SIG-M5 treated with dmso at 0.1 percent for 504 hours (cell line): ENCODE results near the gene PACSIN1.

Experiments
- DNase-seq: peaks from one replicate; lab custom pipeline; 2025; ENCODE audit not compliant: unreplicated experiment; lab: John Stamatoyannopoulos, UW

Gene PACSIN1

GRCh38 chr6:34560366-34561226, 94.7 kb downstream of the PACSIN1 start:
- no peak for DNase-seq

GRCh38 chr6:34561227-34561530, 95.3 kb downstream of the PACSIN1 start:
- no peak for DNase-seq

GRCh38 chr6:34562350-34562749, 96.5 kb downstream of the PACSIN1 start:
- DNase-seq: no peak

GRCh38 chr6:34562861-34563512, 97.1 kb downstream of the PACSIN1 start:
- DNase-seq: no peak

GRCh38 chr6:34563513-34563870, 97.6 kb downstream of the PACSIN1 start:
- no peak for DNase-seq

- no peak for DNase-seq
Observed at GRCh38 chr6:34564181-34564580, 98.3 kb downstream of the PACSIN1 start.

- no peak for DNase-seq
Observed at GRCh38 chr6:34565722-34566137, 99.9 kb downstream of the PACSIN1 start.

- no peak for DNase-seq
Observed at GRCh38 chr6:34566830-34567546, 101.1 kb downstream of the PACSIN1 start.

- no peak for DNase-seq
Observed at GRCh38 chr6:34568341-34569201, 102.7 kb downstream of the PACSIN1 start.

- no peak for DNase-seq
Observed at GRCh38 chr6:34569361-34569973, 103.6 kb downstream of the PACSIN1 start.

GRCh38 chr6:34570066-34570833, 104.4 kb downstream of the PACSIN1 start:
- DNase-seq: no peak

- no peak for DNase-seq
Observed at GRCh38 chr6:34571388-34571787, 105.5 kb downstream of the PACSIN1 start.

GRCh38 chr6:34572021-34572420, 106.1 kb downstream of the PACSIN1 start:
- DNase-seq: no peak

GRCh38 chr6:34572585-34572984, 106.7 kb downstream of the PACSIN1 start:
- no peak for DNase-seq

GRCh38 chr6:34573567-34574183, 107.8 kb downstream of the PACSIN1 start:
- DNase-seq: no peak

GRCh38 chr6:34574647-34575293, 108.9 kb downstream of the PACSIN1 start:
- no peak for DNase-seq

GRCh38 chr6:34575326-34575725, 109.5 kb downstream of the PACSIN1 start:
- DNase-seq: no peak

GRCh38 chr6:34576286-34576955, 110.5 kb downstream of the PACSIN1 start:
- DNase-seq: no peak
